Peyer's patch (tissue), 4 donors: Measurements from ENCODE around the gene MZB1.

Experiments
- CTCF ChIP-seq, 6 experiments: fragments of 450-650 bp in 4 of 6; fragments of 200-600 bp in 2 of 6; sonication (generic) in 1 of 6; IDR thresholded peaks; one replicate each; pipeline ENCODE4 v1.5.1; 2017 to 2019; ENCODE audit warnings: antibody characterized with exemption in 6 of 6, mild to moderate bottlenecking in 3 of 6, moderate library complexity in 1 of 6
- POLR2A ChIP-seq, 2 donors: fragments of 450-650 bp; IDR thresholded peaks; one replicate each; pipeline ENCODE4 v1.5.1; 2017; ENCODE audit warnings: antibody characterized with exemption in 2 of 2, mild to moderate bottlenecking in 2 of 2, moderate library complexity in 2 of 2

- TF ChIP-seq CTCF (IDR thresholded peaks at IDR 0.05) (no peak), POLR2A (IDR thresholded peaks at IDR 0.05) (no peak)
These were observed 20.6 kb upstream of the MZB1 start for GRCh38 chr5:139410121-139410992.
